Measurements from ENCODE around the gene PTPRJ.
"Not testable (repeated sequence)": the region's sequence is repeated elsewhere in the genome, so short reads cannot be mapped to it uniquely, and the experiment has no call there.

The PTPRJ gene

DNA sequence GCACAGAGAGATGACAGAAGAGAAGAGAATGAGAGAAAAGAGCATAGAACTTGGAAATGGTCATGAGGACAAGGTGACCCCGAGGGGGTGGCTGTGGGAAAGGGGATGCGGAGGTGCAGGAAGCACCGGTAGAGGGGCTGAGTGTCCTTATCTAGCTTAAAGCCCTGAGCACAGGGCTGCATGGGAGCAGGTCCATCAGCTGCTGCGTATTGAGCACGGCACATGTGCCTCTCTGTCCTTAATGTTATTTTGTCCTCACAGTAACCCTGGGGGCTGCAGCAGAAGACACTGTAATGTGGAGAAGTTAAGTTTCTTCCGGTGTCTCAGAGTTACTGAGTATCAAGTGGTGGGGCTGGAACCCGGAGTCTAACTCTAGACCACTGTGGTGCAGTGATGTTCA, 141.9 kb downstream of the PTPRJ start:
- DNase-seq (ENCODE audit: low read depth) = no peak

DNA sequence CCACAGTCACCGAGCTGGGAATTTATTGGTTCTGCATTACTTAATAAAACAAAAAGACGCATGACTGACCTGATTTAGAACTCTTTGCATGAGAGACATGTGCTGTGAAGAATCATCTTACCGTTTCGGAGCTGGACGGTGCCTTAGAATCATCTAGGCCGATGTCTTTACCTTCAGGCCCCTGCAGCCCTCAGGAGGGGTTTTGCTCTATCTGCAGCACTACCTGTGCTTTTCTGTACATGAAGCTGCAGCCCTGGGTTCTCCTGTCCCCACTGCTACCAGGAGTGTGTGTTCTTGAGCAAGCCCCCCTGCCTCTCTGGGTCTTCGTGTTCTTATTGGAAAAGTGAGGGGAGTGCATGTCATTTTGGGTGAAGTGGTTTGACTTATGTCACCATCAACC, 142.3 kb downstream of the PTPRJ start:
- DNase-seq (ENCODE audit: low read depth) = no peak

DNA sequence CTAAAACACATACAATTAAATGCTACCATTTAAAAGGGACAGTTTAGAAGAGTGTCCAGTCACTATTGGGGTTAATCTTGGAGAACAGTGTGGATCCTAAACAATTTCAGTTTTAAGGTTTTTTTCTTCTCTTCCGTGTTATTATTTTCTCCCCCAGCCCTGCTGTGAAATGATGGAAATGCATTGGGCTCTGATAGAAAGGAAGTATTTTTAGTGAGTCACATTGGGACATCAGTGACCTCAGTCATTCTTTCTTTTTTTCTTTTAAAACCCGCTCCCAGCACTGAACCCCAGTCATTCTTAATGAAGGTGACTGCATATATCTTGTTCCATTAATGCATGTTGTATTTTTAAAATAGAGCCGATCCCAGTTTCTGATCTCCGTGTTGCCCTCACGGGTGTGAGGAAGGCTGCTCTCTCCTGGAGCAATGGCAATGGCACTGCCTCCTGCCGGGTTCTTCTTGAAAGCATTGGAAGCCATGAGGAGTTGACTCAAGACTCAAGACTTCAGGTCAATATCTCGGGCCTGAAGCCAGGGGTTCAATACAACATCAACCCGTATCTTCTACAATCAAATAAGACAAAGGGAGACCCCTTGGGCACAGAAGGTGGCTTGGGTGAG, 143.0 kb downstream of the PTPRJ start:
- DNase-seq (ENCODE audit: low read depth) = no peak

DNA sequence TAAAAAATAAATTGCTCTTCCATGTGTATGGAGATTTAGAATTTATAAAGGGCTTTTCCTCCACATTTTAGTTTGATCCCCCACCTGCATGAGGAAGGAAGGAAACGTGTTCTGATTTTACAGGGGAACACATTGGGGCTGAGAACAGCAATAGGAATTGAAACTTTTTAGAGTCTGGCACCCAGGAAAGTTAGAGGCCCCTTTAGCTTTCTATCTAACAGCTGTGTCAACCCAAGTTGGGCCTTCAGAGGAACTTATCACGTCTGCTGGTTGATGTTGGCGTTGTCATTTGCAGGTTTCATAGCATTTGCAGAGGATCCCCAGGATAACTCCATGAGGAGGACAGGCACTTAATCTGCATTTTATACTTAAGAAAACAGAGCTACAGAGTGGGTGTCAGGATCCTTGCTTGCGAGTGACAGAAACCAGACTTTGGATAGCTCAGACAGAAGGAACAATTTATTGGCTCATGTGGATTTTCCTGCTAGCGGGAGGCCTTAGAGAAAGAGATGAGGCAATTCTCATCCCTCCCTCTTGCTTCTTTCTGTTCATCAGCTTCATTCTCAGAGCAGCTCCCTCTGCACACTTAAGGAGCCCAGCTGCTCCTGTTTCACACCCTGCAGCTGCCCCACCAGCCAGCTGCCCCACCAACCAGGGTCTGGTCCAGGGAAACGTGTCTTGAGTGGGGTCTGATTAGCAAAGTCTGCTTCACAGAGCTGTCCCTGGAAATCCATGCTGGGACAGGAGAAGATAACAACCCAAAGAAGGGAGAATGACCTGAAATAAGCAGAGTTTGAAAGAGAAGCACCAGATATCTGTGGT, 143.8 kb downstream of the PTPRJ start:
- no peak for DNase-seq (ENCODE audit: low read depth)

DNA sequence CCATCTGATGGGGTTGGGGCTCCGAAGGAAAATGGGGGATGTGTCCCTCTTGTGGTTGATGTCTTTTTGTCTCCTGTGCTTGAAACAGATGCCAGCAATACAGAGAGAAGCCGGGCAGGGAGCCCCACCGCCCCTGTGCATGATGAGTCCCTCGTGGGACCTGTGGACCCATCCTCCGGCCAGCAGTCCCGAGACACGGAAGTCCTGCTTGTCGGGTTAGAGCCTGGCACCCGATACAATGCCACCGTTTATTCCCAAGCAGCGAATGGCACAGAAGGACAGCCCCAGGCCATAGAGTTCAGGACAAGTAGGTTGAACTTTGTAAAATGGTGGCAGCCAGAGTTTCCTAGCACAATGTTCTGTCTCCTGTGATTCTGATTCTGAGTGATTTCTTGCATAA, 144.5 kb downstream of the PTPRJ start:
- DNase-seq (ENCODE audit: low read depth) = no peak

DNA sequence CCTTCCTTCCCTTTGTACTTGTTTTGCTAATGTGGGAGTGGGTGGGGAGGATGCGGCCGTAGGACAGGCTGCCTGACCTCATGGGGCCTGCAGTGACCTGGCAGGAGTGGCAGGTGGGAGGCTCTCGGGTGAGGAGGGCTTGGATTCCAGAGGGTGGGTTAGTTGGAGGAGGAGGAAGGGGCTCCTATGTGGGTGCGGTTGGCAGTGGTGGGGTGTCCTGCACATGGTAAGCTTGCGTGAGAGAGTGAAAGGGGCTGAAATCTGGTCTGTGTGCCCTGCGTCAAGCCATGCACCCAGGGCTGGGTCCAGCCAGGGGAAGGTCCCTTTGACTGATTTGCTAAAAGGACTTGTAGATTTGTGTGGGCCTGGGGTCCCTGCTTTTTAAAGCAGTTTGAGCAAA, 145.5 kb downstream of the PTPRJ start:
- DNase-seq (ENCODE audit: low read depth) = no peak

DNA sequence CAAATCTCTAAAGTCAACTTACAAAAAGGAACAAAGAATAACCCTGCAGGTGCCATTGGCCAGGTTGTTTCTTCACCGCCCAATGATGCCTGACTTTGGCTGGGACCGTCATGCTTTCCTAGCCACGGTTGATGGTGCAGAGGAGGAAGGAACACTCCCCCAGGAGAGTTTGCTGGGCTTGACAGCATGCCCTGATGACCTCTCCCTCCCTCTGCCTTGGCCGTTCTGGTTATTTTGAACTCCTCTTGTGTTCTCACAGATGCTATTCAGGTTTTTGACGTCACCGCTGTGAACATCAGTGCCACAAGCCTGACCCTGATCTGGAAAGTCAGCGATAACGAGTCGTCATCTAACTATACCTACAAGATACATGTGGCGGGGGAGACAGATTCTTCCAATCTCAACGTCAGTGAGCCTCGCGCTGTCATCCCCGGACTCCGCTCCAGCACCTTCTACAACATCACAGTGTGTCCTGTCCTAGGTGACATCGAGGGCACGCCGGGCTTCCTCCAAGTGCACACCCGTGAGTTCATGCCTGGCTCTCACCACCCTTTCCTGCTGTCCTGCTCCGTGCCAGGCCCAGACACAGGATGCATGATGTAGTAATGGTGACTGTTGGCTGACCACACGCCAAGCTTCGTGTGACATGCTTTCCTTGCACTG, 147.3 kb downstream of the PTPRJ start:
- no peak for DNase-seq (ENCODE audit: low read depth)

DNA sequence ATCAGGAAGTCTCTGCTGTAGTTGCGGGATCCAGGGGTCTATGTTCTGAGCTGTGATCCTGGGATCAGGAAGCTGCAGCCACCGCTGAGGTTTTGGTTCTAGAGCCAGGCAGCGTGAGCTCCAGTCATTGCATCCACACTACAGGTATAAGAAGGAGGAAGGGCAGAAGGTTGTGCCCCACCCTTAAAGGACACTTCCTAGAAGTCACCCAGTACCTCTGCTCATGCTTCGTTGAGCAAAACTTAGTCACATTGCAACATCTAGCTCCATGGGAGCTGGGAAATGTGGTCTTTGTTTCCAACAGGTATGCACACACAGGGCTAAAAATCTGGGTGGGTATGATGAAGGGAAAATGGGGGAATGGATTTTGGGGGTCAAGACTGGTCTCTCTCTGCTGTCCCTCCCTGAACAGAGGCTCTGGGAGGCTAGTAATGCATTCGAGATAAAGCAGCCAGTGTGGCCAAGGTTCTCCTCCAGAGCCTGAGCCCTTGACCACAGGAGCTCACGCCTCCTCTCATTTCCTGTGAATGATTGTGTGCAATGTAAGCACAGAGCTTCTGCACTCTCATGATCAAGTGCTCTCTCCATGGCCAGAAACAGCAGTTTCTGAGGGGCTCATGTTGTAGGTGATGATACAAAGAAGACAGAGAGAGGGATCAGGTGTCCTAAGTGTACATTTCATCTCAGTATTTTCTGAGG, 149.5 kb downstream of the PTPRJ start:
- no peak for DNase-seq (ENCODE audit: low read depth)

DNA sequence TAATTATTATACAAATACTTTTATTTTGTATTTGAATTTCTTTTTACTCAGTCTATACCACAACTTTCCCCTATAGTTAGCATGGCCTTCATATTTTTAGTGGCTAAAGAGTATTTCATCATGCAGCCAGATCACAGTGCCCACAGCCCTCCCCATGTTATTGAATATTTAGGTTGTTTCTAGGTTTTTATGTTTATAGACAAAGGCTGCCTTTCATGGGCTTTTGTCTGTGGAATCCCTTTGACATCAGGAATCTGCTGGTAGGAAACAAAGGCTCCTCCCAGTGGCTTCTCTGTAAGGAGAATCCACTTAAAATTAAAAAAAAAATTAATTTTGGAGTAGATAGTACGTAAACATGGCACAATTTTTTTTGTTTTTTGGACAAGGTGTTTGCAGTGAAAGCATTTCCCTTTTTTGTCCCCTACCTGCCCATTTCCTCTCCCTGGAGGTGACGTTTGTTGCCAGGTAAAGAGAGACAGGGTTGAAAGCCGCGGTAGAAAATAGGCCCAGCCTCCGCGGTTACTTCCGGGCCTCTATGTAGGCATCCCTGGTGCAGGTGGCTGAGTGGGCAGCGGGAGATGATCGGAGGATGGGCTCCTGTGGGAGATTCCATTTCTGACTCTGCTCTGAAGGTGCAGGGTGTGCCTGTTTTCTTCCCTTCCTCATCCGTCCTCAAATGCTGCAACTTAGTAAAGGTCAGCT, 154.0 kb downstream of the PTPRJ start:
- DNase-seq (ENCODE audit: low read depth) = no peak

DNA sequence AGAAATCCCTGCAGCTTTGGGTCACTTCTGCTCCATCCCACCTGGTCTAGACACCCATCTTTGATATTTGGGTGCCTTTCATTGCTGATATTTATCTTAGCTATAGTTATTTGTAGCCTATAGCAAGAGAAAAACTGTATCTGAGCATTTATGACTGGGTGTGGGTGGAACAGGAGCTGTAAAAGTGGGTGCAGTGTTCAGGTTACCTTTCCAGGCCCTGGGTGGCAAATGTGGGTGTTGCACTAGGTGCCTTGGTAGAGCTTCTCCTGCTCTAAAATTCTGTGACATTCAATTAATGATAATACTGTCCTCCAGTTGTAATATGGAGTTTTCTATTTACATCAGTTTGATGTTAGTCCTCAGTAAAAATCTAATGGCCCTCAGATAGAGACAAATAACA, 157.9 kb downstream of the PTPRJ start:
- DNase-seq (ENCODE audit: low read depth) = no peak

DNA sequence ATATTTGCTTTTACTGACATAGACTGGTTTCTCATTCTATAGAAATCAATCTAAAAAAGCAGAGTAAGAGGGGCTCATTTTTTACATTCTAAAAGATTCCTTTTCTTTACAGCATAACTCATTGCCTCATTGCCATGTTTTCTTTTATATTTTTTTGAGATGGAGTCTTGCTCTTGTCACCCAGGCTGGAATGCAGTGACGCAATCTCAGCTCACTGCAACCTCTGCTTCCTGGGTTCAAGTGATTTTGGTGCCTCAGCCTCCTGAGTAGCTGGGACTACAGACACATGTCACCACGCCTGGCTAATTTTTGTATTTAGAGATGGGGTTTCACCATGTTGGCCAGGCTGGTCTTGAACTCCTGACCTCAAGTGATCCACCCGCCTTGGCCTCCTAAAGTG, 159.5 kb downstream of the PTPRJ start:
- DNase-seq (ENCODE audit: low read depth) = not testable (repeated sequence)

DNA sequence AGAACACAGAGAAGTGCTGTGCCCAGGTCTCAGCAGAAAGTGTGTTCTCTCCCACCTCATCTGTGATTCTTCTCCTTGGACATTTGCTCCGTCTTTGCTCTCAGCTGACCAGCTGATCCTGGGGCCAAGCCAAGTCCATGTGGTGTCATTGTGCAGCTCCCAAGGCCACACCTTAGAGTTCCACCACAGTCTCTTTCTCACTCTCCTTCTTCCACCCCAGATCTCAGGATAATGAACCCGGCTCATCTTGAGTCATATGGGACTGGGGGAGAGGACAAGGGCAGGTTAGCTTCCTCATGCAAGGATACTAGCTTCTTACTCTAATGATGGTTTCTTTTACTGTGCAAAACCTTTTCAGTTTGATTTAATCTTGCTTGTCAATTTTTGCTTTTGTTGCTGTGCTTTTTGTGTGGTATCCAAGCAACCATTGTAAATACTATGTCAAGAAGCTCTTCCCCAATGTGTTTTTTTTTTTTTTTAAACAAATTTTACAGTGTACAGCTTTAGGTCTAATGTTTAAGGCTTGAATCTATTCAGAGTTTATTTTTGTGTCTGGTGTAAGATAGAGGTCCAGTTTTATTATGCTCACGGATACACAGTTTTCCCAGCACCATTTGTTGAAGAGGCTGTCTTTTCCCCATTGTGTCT, 161.2 kb downstream of the PTPRJ start:
- DNase-seq (ENCODE audit: low read depth) = no peak

DNA sequence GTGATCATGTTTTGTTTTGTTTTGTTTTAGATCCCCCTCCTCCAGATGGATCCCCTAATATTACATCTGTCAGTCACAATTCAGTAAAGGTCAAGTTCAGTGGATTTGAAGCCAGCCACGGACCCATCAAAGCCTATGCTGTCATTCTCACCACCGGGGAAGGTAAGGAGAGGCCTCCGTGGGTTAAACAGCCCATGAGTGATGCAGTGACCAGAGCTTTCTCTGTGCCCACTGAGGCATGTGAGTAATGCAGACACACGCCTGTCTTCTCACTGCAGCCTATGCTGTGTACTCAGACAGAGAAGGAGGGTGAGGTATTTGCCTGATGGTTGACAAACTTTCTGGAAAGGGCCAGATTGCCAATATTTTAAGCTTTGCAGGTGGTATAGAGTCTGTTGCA, 162.5 kb downstream of the PTPRJ start:
- DNase-seq (ENCODE audit: low read depth) = no peak

DNA sequence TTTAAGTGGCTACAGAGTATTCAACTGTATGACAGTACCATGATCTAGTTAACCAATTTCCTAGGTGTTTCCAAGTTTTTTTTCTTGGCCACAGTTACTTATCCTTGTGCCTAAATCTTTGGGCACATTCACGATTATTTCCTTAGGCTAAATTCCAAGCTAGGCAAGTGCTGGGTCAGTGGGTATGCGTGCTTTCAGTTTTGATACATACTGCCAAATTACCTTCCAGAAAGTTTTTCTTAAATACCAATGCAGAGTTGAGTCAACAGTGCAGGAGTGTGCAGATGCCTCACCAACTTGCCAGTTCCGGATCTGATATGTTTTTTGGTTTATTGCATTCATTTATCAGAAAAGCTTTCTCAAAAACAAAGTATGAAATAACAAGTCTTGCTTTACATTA, 168.4 kb downstream of the PTPRJ start:
- no peak for DNase-seq (ENCODE audit: low read depth)

DNA sequence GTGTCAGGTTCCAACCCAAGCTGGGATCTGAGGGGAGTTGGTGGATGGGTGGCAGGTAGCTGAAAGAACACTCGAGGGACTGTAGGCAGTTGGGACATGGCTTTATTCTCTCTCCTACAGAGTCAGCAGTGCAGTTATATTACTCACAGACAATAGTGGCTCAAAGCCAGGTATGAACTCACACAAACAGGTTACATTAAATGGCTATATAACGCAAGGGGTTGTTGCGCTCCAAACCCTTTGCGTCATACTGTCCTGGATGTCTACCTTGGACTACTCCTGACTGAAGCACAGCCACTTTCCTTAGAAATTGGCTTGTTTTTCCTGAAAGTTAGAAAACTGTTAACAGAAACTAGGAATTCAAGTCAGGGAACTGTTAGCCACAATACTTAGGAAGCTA, 169.9 kb downstream of the PTPRJ start:
- no peak for DNase-seq (ENCODE audit: low read depth)

DNA sequence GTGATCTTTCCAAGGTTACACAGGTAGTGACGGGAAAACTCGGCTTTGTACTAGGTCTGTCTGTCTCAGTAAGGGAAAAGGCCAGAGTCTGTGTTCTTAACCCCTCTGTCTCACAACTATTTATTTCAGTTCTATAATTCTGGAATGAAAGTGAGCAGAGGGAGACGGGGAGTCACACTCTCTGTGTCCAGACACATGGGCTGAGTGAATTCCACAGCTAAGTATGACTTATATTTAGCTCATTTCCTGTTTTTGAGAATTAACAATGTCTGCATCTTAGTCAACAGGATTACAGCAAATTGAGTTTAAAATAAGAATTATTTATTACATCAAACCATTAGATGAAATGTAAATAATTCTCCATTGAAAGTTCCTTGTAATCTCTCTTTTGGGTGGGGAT, 173.8 kb downstream of the PTPRJ start:
- no peak for DNase-seq (ENCODE audit: low read depth)

DNA sequence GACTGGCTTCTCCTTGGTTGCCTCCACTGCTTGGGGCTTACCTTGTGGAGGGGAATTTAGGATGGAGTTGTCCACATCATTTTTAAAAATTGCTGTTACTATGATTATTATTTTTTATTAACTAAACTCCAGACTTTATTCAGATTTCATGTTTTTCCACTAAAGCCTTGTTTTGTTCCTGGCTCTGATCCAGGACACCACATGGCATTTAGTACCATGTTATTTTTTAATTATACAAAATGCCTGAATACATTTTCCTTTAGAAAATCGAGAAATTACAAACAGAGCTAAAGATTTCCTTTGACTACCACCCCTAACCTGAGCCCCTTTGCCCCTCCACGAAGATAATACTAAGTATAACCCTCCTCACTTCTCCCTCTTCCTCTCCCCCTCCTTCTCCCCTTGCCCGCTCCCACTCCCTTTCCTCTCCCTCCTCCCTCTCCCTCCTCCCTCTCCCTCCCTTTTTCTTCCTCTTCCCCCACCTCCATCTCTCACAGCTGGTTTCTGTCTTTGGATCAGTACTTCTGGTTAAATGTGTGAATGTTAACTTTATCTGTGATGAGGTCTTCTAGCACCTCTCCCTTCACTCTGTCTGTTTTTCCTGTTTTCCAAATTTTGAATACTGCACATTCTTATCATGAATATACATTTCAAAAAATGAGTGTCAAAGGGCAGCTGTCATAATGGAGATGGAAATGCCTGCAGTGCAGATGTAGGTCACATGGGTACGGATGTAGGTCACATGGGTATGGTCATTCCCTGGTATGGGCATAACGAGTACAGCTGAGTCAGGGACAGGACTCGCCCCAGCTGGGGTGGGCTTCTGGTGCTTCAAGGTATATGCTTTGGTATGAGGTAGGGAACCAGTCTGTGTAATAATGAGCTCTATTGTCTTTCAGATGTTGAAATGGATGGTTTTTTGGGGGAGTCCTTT, 181.9 kb downstream of the PTPRJ start:
- DNase-seq (ENCODE audit: low read depth) = no peak

DNA sequence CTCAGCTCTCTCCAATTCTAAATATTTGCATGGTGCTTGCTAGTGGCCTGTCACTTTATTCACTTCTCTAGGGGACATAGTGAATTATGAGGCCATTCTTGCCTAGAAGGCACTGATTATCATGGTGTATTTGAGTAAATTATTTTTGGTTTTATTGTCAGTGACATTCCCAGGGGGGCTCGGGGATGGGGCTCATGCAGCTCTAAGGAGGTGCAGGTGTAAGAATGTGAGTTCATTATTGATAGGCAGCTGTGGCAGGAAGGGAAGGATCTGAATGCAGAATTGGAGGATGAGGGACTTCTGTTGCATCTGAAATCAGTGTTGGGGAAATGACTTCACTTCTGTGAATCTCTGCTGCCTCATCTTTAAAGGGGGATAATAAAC, 182.5 kb downstream of the PTPRJ start:
- no peak for DNase-seq (ENCODE audit: low read depth)

DNA sequence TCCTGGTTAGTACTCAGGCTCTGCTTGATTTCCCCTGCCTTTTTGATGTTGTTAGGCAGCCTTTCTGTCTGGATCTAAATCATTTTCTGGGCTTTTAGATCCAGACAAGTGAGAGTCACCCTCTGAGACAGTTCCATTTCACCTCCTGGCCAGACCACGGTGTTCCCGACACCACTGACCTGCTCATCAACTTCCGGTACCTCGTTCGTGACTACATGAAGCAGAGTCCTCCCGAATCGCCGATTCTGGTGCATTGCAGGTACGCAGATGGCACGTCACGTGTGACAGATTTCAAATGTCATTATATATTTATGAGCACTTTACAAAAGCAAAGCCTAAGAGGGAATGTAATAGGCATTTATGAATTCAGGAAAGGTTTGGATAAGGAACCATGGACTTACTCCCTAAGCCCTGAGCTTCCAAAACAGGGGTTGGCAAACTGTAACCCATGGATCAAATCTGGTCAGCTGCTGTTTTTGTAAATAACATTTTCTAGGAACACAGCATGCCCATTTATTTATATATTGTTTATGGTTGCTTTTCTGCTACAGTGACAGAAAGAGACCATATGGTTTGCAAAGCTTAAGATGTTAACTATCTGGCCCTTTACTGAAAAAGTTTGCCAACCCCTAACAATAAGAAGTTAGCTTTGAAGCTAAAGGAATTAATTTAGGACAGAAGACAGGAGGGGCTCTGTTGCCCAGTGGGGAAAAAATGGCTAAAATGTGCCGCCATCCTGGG, 183.2 kb downstream of the PTPRJ start:
- DNase-seq (ENCODE audit: low read depth) = no peak

DNA sequence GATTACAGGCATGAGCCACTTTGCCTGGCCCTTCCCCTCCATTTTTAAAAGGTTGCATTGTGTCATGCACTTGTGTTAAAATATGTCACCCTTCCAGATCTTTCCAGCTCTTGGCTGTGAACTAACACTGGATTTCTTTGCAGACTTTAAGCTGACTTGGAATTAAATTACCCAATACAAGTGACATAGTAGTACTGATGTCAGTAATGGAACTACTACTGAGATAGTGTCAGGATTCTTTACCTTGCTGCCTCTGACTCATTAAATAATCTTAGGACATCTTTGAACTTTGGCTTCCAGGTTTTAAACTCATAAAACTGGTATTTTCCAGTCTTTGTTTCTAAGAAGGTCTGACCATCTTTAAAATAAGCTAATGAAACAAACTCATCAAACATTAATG, 184.5 kb downstream of the PTPRJ start:
- DNase-seq (ENCODE audit: low read depth) = no peak
